ENCODE data around the gene NFATC4.

NFATC4 gene

GRCh38 chr14:24378327-24378726, 10.3 kb downstream of the NFATC4 start:
- TF ChIP-seq, protein P1, sequence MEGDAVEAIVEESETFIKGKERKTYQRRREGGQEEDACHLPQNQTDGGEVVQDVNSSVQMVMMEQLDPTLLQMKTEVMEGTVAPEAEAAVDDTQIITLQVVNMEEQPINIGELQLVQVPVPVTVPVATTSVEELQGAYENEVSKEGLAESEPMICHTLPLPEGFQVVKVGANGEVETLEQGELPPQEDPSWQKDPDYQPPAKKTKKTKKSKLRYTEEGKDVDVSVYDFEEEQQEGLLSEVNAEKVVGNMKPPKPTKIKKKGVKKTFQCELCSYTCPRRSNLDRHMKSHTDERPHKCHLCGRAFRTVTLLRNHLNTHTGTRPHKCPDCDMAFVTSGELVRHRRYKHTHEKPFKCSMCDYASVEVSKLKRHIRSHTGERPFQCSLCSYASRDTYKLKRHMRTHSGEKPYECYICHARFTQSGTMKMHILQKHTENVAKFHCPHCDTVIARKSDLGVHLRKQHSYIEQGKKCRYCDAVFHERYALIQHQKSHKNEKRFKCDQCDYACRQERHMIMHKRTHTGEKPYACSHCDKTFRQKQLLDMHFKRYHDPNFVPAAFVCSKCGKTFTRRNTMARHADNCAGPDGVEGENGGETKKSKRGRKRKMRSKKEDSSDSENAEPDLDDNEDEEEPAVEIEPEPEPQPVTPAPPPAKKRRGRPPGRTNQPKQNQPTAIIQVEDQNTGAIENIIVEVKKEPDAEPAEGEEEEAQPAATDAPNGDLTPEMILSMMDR (IDR thresholded peaks at IDR 0.05; ENCODE audit: insufficient read depth, low read length, missing control alignments) = no peak
- CTCF ChIA-PET = interaction anchor here (1.1 to 6.3 kb wide), 8 partner anchors 8 to 70 kb away, joined by 4 to 27 read pairs (median 7); partner anchors contain the start of gene CIDEB
- DNase-seq (ENCODE audit: low read depth, low spot score) = no peak
- POLR2A ChIA-PET = interaction anchor here (1.0 to 2.4 kb wide), 4 partner anchors 12 to 17 kb away, joined by 3 to 6 read pairs (median 4); no protein-coding TSS in a partner anchor
- H3K4me3 ChIP-seq (ENCODE audit: low read depth, low read length) = no peak overlapping the region

GRCh38 chr14:24378981-24379906, 11.3 kb downstream of the NFATC4 start:
- CTCF ChIA-PET = interaction anchor here (0.6 to 6.3 kb wide), 14 partner anchors 9 to 71 kb away, joined by 3 to 27 read pairs (median 6); partner anchors contain the start of gene CIDEB
- no peak for DNase-seq (ENCODE audit: low read depth, low spot score)
- POLR2A ChIA-PET = interaction anchor here (0.8 to 2.4 kb wide), 8 partner anchors 9 to 51 kb away, joined by 3 to 8 read pairs (median 4); partner anchors contain the start of gene KHNYN
- TF ChIP-seq, protein P1 (IDR thresholded peaks at IDR 0.05; ENCODE audit: insufficient read depth, low read length, missing control alignments) = no peak
- no peak overlapping the region for H3K4me3 ChIP-seq (ENCODE audit: low read depth, low read length)

- TF ChIP-seq, protein P1 (IDR thresholded peaks at IDR 0.05; ENCODE audit: insufficient read depth, low read length, missing control alignments) = no peak
- DNase-seq (ENCODE audit: low read depth, low spot score) = no peak
- no peak overlapping the region for H3K4me3 ChIP-seq (ENCODE audit: low read depth, low read length)
- ChIA-PET CTCF (interaction anchor here (1.2 to 6.3 kb wide), 10 partner anchors 8 to 72 kb away, joined by 3 to 27 read pairs (median 7); partner anchors contain the start of gene CIDEB), POLR2A (interaction anchor here (0.8 to 3.9 kb wide), 6 partner anchors 8 to 50 kb away, joined by 3 to 26 read pairs (median 5); partner anchors contain the start of gene KHNYN)
Observed at GRCh38 chr14:24379907-24380730, 12.1 kb downstream of the NFATC4 start.

GRCh38 chr14:24381363-24382063, 13.5 kb downstream of the NFATC4 start:
- no peak overlapping the region for H3K4me3 ChIP-seq (ENCODE audit: low read depth, low read length)
- POLR2A ChIA-PET = interaction anchor here (3.9 kb wide), 1 partner anchor 11 kb away, joined by 26 read pairs; no protein-coding TSS in a partner anchor
- CTCF ChIA-PET = interaction anchor here (0.8 to 6.3 kb wide), 4 partner anchors 20 to 74 kb away, joined by 3 to 27 read pairs (median 4); partner anchors contain the start of gene CIDEB
- DNase-seq (ENCODE audit: low read depth, low spot score) = no peak
- TF ChIP-seq, protein P1 (IDR thresholded peaks at IDR 0.05; ENCODE audit: insufficient read depth, low read length, missing control alignments) = no peak

DNA sequence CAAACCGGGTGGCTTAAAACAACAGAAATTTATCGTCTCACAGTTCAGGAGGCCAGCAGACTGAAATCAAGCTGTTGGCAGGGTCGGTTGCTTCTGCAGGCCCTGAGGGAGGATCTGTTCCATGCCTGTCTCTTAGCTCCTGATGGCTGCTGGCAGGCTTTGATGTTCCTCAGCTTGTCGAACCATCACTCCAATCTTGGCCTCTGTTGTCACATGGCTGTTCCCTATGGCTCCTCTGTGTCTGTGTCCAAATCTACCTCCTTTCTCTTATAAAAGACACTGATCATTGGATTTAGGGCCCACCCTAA, 14.0 kb downstream of the NFATC4 start:
- ChIA-PET CTCF (interaction anchor here (0.8 to 6.3 kb wide), 5 partner anchors 20 to 74 kb away, joined by 3 to 27 read pairs (median 4); partner anchors contain the start of gene CIDEB), POLR2A (interaction anchor here (3.9 kb wide), 1 partner anchor 11 kb away, joined by 26 read pairs; no protein-coding TSS in a partner anchor)
- TF ChIP-seq, protein P1 (IDR thresholded peaks at IDR 0.05; ENCODE audit: insufficient read depth, low read length, missing control alignments) = no peak
- DNase-seq (ENCODE audit: low read depth, low spot score) = no peak
- H3K4me3 ChIP-seq (ENCODE audit: low read depth, low read length) = no peak overlapping the region

Data from AG04449 (cell line).